NAMALWA (cell line): Measurements from ENCODE around the gene TMEM231.
"Not testable (repeated sequence)": the region's sequence is repeated elsewhere in the genome, so short reads cannot be mapped to it uniquely, and the experiment has no call there.

Experiments
- DNase-seq: peaks from one replicate; pipeline ENCODE4 v3.0.0-alpha.2; 2015; ENCODE audit warnings: low spot score

Gene TMEM231

DNA sequence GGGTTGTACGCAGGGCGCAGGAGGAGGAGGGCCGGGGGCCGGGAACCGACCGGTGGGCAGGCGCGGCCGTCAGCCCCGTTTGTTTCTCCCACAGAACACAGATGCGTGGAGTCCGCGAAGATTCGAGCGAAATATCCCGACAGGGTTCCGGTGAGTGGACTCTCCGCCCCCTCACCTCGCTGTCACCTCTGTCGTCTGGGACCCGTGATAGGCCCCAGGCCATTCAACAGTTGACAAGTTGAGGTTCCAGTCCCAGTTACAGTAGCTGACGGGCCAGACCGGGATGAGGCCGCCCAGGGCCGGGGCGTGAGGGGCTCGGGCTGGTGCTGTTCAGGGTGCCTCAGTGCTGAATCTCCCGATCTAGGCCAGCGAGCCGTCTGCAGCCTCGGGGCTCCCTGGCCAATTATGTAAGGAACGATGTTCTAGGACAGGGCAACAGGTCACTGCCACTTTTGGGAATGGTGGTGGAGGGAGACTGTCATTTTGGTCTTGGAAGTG lies 10.8 kb upstream of the TMEM231 start:
- DNase-seq: peak; percentile 50

- DNase-seq: peak; percentile 92
These were observed 10.1 kb upstream of the TMEM231 start, which contains the start of gene GABARAPL2 for GRCh38 chr16:75566040-75566757. Gene GABARAPL2, plus strand, starts transcription at chr16:75566379. Its CDS starts 108 bp downstream, at chr16:75566487.

DNA sequence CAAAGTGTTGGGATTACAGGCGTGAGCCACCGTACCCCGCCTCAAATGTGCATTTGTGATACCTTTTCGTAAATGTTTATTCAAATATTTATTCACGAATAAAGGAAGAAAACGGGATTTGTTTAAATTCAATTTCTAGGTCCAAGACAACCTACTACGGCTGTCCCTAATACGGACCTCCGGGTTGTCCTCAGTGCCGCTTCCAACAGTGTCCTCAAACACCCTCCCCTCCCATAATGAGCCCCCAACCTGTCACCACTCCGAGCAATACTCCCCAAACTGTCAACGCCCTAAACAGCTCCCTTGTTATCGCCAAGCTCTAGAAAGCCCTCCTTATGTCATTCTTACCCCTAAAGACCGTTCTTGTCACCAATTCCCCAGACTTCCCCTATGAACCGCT lies 9.6 kb upstream of the TMEM231 start:
- no peak for DNase-seq

DNA sequence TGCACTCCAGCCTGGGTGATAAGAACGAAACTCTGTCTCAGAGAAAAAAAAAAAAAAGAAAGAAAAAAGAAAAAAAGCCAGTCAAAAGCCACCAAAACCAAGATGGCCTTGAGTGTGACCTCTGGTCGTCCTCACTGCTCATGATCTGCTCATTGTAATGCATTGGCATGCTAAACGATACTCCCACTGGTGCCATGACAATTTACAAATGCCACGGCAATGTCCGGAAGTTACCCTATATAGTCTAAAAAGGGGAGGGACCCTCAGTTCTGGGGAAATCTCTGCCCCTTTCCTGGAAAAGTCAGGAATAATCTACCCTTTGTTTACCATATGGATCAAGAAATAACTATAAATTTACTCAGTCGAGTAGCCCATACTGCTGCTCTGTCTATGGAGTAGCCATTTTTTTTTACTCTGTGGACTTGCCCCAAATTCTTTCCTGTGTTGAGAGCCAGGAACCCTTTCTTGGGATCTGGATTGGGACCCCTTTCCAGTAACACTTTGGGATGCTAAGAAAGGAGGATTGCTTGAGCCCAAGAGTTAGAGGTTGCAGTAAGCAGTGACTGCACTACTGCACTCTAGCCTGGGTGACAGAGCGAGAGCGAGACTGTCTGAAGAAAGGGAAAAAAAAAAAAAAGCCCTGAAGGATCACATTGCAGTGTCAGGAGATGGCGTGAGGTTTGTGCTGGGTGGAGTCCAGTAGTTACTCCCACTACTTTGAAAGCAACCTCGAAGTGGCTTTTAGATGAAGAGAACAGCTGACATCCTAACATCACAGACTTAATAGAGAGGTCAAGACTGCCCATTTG lies 3.7 kb upstream of the TMEM231 start:
- DNase-seq: no peak

GRCh38 chr16:75558846-75559401 lies 2.9 kb upstream of the TMEM231 start:
- no peak for DNase-seq

DNA sequence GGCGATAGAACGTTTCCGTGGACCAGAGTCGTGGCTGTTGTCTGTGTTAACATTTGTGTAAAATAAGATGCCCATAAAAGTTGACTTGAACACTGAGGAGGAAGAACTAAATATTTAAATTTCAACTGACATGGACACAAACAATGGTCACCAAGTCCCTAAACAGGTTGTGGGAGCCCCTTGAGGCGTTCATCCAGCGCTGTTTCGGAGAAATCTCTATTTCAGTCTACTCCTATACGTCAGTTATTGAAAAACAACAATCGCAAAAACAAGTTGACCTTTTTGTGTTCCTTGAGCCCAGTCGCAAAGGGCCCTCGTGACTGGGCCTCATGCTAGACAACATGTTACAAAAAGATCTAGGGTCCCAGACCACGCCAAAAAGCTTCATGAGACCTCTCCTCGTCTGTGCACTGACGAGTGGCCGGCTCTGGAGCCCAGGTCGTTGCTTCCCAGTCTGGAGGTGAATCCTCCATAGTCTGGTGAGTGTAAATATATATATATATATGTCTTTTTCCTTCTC lies 439 bp upstream of the TMEM231 start:
- no peak for DNase-seq

DNA sequence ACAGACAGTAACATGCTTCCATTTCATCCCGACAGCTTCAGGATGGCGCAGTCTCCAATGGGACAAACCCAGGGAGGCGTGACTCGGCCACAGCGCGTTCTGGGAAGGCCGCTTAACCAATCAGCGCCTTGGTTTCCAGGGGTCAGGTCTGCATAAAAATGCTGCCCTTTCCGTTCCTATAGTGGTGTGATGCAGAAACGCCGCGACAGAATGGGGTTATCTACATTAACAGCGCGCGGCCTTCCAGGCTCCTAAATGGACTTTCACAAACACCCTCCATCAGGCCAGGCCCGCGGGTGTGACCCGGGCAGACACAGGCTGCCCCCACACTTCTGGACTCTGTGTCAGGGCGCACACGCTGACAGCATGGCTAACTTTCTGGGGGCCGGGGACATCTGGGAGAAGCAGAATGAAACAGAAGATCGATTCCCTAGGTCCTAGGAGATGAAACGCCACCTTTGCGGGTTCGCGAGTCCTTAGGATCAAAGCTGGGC lies 792 bp downstream of the TMEM231 start:
- DNase-seq: peak; percentile 56

DNA sequence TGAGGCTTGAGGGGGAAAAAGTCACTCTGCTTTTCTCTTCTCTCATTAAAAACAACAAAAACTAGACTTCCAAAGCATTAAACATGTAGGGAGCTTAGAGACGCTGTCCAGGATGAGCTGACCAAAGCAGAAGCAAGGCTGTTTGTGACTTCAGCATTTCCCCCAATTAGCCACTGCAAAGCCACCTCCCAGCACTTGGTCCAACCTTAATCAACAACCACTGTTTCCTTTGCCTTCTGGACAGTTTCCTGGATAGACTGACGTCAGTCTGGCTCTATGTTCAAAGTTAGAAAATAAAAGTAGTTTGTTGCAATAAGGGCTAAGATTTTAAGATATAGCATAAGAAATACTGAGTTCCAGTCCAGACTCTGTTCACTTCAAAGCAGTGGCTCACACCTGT lies 3.1 kb downstream of the TMEM231 start:
- no peak for DNase-seq

GRCh38 chr16:75550211-75550662 lies 5.8 kb downstream of the TMEM231 start:
- peak; percentile 80 for DNase-seq

DNA sequence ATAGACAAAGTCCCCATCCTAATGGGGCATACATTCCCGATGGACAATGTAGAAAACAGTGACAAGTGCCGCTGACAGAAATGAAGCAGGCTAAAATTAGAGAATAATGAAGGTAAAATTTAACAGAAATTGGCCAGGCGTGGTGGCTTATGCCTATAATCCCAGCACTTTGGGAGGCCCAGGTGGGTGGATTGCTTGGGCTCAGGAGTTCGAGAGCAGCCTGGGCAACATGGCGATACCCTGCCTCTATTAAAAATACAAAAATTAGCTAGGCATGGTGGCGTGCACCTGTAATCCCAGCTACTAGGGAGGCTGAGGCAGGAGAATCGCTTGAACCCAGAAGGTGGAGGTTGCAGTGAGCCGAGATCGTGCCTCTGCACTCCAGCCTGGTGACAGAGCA lies 7.6 kb downstream of the TMEM231 start:
- DNase-seq: not testable (repeated sequence)

- DNase-seq: no peak
These were observed 9.8 kb downstream of the TMEM231 start for GRCh38 chr16:75546293-75546692.

GRCh38 chr16:75545879-75546278 lies 10.2 kb downstream of the TMEM231 start:
- not testable (repeated sequence) for DNase-seq

- not testable (repeated sequence) for DNase-seq
These were observed 13.6 kb downstream of the TMEM231 start for GRCh38 chr16:75542462-75542861.

DNA sequence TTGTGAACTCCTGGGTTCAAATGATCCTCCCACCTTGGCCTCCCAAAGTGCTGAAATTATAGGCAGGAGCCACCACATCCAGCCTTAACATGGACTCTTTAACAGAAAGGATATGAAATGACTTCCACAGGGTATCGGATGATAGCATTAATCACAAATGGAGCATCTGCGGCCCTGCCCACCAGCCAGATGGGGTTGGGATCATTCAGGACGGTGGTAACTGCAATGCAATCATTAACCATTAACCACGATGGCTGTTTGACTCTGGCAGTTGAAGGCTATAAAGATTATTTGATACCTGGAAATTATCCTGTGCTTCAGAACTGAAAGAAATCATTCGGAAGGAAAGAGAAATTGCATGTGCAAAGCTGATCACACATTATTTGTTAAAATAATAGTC lies 14.8 kb downstream of the TMEM231 start:
- DNase-seq: no peak

DNA sequence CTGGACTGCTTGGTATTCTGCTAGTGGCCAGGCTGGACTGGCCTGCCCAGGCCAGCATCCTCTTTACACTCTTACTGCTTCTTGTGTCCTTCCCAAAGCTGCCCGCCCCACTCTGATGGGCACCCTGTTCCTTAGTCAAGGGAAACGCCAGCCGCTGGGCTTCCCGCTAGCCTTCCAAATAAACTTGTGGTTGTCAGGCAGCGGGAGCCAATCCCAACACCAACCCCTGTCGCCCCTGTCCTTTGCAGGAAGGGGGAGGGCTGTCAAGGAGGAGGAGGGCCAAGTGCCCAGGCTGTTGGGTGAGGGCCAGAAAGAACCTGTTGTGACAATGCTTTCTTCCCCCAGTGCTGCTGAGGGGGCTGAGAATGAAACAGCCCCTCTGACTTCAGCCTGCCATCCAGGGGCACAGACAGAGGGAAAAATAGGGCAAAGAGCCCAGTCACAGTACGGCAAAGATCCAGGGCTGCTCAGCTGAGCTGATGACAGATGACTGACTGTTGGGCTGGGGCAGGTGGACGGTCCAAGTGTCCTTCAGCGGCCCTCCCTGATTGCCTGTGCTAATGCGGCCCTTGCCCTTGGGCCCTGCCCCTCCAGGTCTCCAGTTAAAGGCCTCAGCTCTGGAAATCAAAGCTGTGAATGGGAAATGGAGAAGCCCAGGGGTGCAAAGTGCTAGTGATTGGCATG lies 17.0 kb downstream of the TMEM231 start:
- not testable (repeated sequence) for DNase-seq

DNA sequence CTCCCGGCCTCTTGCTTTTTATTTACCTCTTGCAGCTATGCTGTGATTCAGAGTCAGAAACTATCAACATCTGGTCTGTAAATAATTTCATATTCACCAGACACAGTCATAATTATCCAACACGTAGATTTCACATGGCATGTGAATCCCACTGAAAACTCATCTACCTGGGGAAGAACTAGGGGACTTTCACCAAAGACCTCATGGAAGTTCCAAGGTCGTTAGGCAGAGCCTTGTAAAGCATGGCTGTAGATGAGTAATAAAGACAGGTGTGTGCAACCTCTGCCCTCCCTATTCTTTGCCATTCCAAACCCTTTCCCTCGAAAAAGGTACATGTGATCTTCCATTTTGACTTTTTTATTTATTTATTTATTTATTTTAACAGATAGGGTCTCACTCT lies 18.3 kb downstream of the TMEM231 start:
- no peak for DNase-seq

DNA sequence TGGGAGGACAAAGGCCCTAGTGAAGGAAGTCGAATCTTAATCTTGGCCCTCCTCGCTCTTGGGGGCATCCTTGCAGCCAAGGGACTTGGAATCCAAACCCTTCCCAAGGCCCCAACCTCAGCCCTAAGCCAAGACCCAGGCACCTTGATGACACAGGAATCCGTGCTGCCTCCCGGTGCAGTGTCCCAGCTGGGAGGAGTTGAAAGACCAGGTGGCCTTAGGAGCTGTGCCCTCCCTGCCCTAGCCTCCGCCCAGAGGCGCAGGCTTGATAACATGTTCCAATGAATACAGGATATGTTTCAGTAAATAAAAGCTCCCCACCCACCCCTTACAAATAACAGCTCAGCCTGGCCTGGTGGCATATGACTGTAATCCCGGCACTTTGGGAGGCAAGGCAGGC lies 20.2 kb downstream of the TMEM231 start, which contains the start of gene CHST5:
Gene CHST5, minus strand, starts transcription at position 208 of the 400 bp plus-strand sequence. CDS start 5,724 bp downstream, outside the sequence.
- no peak for DNase-seq

DNA sequence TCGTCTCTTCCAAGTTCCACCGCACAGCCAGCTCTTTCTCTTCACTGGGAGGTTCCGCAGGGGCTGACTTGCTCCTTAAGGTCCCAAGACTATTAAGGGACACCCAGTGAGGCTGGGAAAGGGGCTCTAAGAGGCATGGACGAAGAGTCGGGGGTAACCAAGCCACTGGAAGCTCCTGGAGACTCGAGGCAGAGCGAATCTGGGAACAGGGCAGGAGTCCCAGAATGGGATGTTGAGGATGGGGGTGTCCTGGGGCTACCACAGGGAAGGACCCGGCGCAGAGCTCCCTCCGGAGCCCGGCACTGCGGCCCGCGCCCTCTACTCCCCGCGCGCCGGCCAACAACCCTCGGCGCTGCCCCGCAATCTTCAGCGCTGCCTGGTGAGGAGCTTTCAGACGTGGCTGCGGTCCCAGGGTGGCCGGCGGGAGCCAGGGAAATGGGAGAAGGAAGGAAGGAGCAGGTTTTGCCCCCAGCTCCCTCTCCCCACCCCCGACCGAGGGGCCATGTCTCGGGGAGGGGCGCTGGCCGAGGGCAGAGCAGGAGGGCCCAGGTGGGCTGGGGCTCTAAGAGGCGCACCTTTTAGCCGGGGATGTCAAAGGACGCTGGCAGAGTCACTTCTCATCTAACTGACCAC lies 20.7 kb downstream of the TMEM231 start:
- no peak for DNase-seq

GRCh38 chr16:75534560-75535205 lies 21.4 kb downstream of the TMEM231 start:
- DNase-seq: no peak

DNA sequence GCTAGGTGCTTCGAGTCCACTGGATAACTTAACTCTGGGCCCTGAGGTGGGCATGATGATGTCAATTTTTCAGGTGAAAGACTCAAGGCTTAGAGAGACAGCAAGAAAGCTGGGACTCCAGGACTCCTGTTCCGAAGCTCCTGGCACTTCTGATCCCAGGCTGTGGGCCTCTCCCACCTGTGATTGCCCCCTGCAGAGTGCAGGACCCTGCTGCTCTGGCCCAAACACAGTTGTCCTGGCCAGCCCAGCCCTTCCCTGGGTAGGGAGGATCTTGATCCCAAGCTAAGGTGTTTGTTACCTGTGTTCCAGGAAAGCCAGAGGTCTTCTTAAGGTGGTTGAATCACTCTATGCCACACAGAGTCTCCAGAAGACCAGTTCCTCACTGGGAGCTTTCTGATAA lies 23.3 kb downstream of the TMEM231 start:
- DNase-seq: no peak
